Measurements from ENCODE around the gene MDP1. TPM values are rescaled to one million over a fixed set of nuclear protein-coding genes. Genes with fewer than 3 reads are reported as not detected.

MDP1 gene
- total and polyA plus RNA-seq, 2 of the 8 experiments (the other 6 are each of a cell fraction or from before 2014, with no cell fraction given) = 17.7 to 32.2 TPM

GRCh38 chr14:24260780-24261157 lies 44.9 kb upstream of the MDP1 start:
- Histone ChIP-seq H2BK5ac (ENCODE audit: low read depth, low read length) (no peak overlapping the region; the same call in 1 of the 2 replicates), H3K18ac (ENCODE audit: extremely low read depth, low read length) (no peak overlapping the region), H3K9ac (replicated peaks in 1 of 4; ENCODE audit: extremely low read depth in 1 of 4, low read depth in 3 of 4, low read length in 3 of 4) (no peak overlapping the region), H3K4me2 (ENCODE audit: insufficient read depth in 1 of 2, low read depth in 2 of 2, low read length in 2 of 2) (no peak overlapping the region), H2BK15ac (ENCODE audit: low read length) (no peak overlapping the region), H4K20me1 (replicated peaks in 1 of 2; ENCODE audit: control insufficient read depth in 1 of 2, insufficient read depth in 2 of 2, low read length in 2 of 2) (peaks cover 0 to 2% of the 10 kb centered on the region in 2 experiments), H2AK5ac (ENCODE audit: low read depth, low read length) (no peak overlapping the region), H4K5ac (ENCODE audit: insufficient read length, low read depth, low read length) (no peak overlapping the region), H3K4me3 (ENCODE audit: extremely low read depth in 1 of 4, insufficient read depth in 2 of 4, low read depth in 3 of 4, low read length in 4 of 4) (no peak overlapping the region), H3K56ac (replicated peaks; ENCODE audit: insufficient read length, low read depth, low read length) (no peak overlapping the region), H4K91ac (replicated peaks; ENCODE audit: insufficient read length, low read length) (no peak overlapping the region), H3K14ac (ENCODE audit: insufficient read length) (no peak overlapping the region), H3K27me3 (replicated peaks in 1 of 4; ENCODE audit: control insufficient read depth in 3 of 4, extremely low read depth in 1 of 4, insufficient read depth in 3 of 4, low read length in 3 of 4) (no peaks in the 10 kb centered on the region; a peak in 1 of 7 replicates), H2BK120ac (replicated peaks; ENCODE audit: low read depth, low read length) (no peak overlapping the region), H3K23me2 (ENCODE audit: low read depth, low read length) (no peaks in the 10 kb centered on the region), H3K27ac (ENCODE audit: low read depth, low read length) (no peak overlapping the region), H4K8ac (ENCODE audit: extremely low read depth, insufficient read depth, low read length) (no peak overlapping the region), H3K4me1 (replicated peaks in 1 of 4; ENCODE audit: control insufficient read depth in 3 of 4, insufficient read depth in 4 of 4, low read length in 3 of 4) (peaks cover 0 to 2% (median 0%) of the 10 kb centered on the region in 4 experiments; a peak in 1 of 7 replicates), H2BK20ac (ENCODE audit: low read length) (0 out of 2 replicates have a peak overlapping the region, but pooled peaks have one; percentile 15), H2AFZ (ENCODE audit: low read length) (no peak overlapping the region), H3K79me1 (ENCODE audit: low read depth, low read length) (no peaks in the 10 kb centered on the region), H3K36me3 (ENCODE audit: control insufficient read depth in 2 of 4, insufficient read depth in 4 of 4, low read length in 3 of 4) (no peaks in the 10 kb centered on the region), H3K9me3 (ENCODE audit: insufficient read depth in 2 of 2, low read depth in 1 of 2, low read length in 1 of 2) (no peaks in the 10 kb centered on the region), H2BK12ac (ENCODE audit: low read depth, low read length) (no peak overlapping the region), H3K4ac (replicated peaks; ENCODE audit: insufficient read length, low read depth, low read length) (no peak overlapping the region), H3K79me2 (ENCODE audit: control insufficient read depth in 1 of 2, insufficient read depth in 2 of 2, low read length in 2 of 2) (no peaks in the 10 kb centered on the region), H3K23ac (ENCODE audit: insufficient read length) (no peak overlapping the region)
- CTCF ChIA-PET (ENCODE audit: partially characterized antibody) = interaction anchor here (0.6 to 3.6 kb wide), 4 partner anchors 11 to 124 kb away, joined by 3 to 13 read pairs (median 9); partner anchors contain the start of genes CIDEB, RABGGTA and TINF2
- DNase-seq (ENCODE audit: low read depth in 1 of 2, low spot score in 2 of 2) (no peak), FAIRE-seq (no peak)
- TF ChIP-seq BACH1 (IDR thresholded peaks at IDR 0.05; ENCODE audit: low read length) (no peak), POLR2AphosphoS5 (IDR thresholded peaks at IDR 0.05; ENCODE audit: low read depth, low read length) (no peak), ASH2L (IDR thresholded peaks at IDR 0.05; ENCODE audit: low read length) (no peak), CREB1 (IDR thresholded peaks at IDR 0.05) (no peak), HDAC6 (IDR thresholded peaks at IDR 0.05; ENCODE audit: low read depth, low read length) (no peak), FOSL1 (IDR thresholded peaks at IDR 0.05; ENCODE audit: insufficient read depth, low read depth, low read length) (no peak), E2F6 (IDR thresholded peaks at IDR 0.05) (no peak), NRF1 (IDR thresholded peaks at IDR 0.05; ENCODE audit: low read depth, low read length) (no peak), EZH2 (IDR thresholded peaks at IDR 0.05; ENCODE audit: low read depth, low read length, severe bottlenecking) (no peak)
- POLR2A ChIA-PET (ENCODE audit: partially characterized antibody) = interaction anchor here (0.9 to 3.9 kb wide), 3 partner anchors 10 to 14 kb away, joined by 5 to 14 read pairs (median 6); no protein-coding TSS in a partner anchor
- WGBS, 2 experiments (ENCODE audit: extremely low coverage in 1 of 2, insufficient coverage in 1 of 2, insufficient read length in 1 of 2, insufficient replicate concordance in 2 of 2, low coverage in 1 of 2, low lambda C conversion rate in 2 of 2, missing lambda C conversion rate in 1 of 2) = 89% methylated on average over 4 of the region's 4 CpGs; no CpG with 5 or more reads in 1 of the 2 experiments

Measured in H1 (cell line).